Left ventricle myocardium inferior (tissue), 1 donor: Measurements from ENCODE around the gene NUDT13. TPM values are rescaled to one million over a fixed set of nuclear protein-coding genes. Genes with fewer than 3 reads are reported as not detected.
A peak's percentile ranks its signal among the peaks of the same experiment; 100 is the strongest.

Source experiments
- DNase-seq: peaks from one replicate; pipeline ENCODE4 v3.0.0-alpha.2; 2020
- H3K27ac ChIP-seq: fragments of 200-600 bp; replicated peaks from 2 replicates; pipeline ENCODE4 v1.8.0; 2021
- H3K27me3 ChIP-seq: fragments of 200-600 bp; 2 replicates; pipeline ENCODE4 v1.8.0; 2021; ENCODE audit warnings: low read depth
- H3K36me3 ChIP-seq: fragments of 200-600 bp; 2 replicates; pipeline ENCODE4 v1.8.0; 2021
- H3K4me1 ChIP-seq: fragments of 200-600 bp; 2 replicates; pipeline ENCODE4 v1.8.0; 2021
- H3K4me3 ChIP-seq: fragments of 200-600 bp; 2 replicates; pipeline ENCODE4 v1.8.0; 2021; ENCODE audit warnings: mild to moderate bottlenecking, moderate library complexity
- H3K9me3 ChIP-seq: fragments of 200-600 bp; replicated peaks from 2 replicates; pipeline ENCODE4 v1.8.0; 2021
- CTCF ChIP-seq: fragments of 200-600 bp; IDR thresholded peaks from 2 replicates; pipeline ENCODE4 v1.8.0; 2021; ENCODE audit warnings: antibody characterized with exemption, mild to moderate bottlenecking, borderline replicate concordance
- intact Hi-C: fragments of 100-400 bp; cut with micrococcal nuclease; formaldehyde crosslinking; loops from one replicate; pipeline ENCODE4 v1.11.0; 2022
- total RNA-seq: library from RNA; stranded (reverse); fragmentation: NEBNext Ultra II Directional; extraction: Animal tissue kit (Norgen Biotek cat#: 25700); gene quantifications from one replicate; pipeline ENCODE4 v1.2.1, GENCODE V29; 2021
- donor health status: DM: no; HTN: yes; CAD: no; lungs with severe emphysema.

The NUDT13 gene
- total RNA-seq, 1 donor from 2014 or later, result 5.6 TPM

GRCh38 chr10:73166972-73167371 lies 56.7 kb downstream of the NUDT13 start:
- Histone ChIP-seq H3K27me3 (no peaks in the 10 kb centered on the region), H3K27ac (peak overlapping the region; percentile 96)
- TF ChIP-seq CTCF, result no peak

GRCh38 chr10:73167458-73167782 lies 57.2 kb downstream of the NUDT13 start:
- Histone ChIP-seq H3K36me3 (peaks cover 18% of the 10 kb centered on the region), H3K4me3 (peak overlapping the region; percentile 89), H3K9me3 (no peaks in the 10 kb centered on the region), H3K4me1 (peaks cover 60% of the 10 kb centered on the region), H3K27ac (peak overlapping the region; percentile 96), H3K27me3 (no peaks in the 10 kb centered on the region)
- no peak for DNase-seq
- intact Hi-C loops, result no loop called here
- TF ChIP-seq CTCF, result no peak

More at GRCh38 chr10:73166972-73167371, 56.7 kb downstream of the NUDT13 start:
- peaks cover 22% of the 10 kb centered on the region for H3K36me3 ChIP-seq
- no peaks in the 10 kb centered on the region for H3K9me3 ChIP-seq
- intact Hi-C loops, result no loop called here
- peaks cover 65% of the 10 kb centered on the region for H3K4me1 ChIP-seq
- H3K4me3 ChIP-seq, result peak overlapping the region; percentile 89
- no peak for DNase-seq

GRCh38 chr10:73167783-73168464 lies 57.7 kb downstream of the NUDT13 start, which contains the start of the genes ECD and FAM149B1:
Gene ECD (minus strand): TSS chr10:73168008. CDS start chr10:73163937, 4,071 bp downstream.
Gene FAM149B1 (plus strand): TSS chr10:73168119. CDS start chr10:73168340, 221 bp downstream.
- peak; percentile 94 for DNase-seq
- TF ChIP-seq CTCF, result peak; percentile 21
- H3K27ac ChIP-seq, result peak within 1 kb of the TSS; percentile 96
- H3K4me3 ChIP-seq, result peak within 1 kb of the TSS; percentile 89
- H3K9me3 ChIP-seq, result no peaks in the 10 kb centered on the region
- no peaks in the 10 kb centered on the region for H3K27me3 ChIP-seq
- peaks cover 12% of the 10 kb centered on the region for H3K36me3 ChIP-seq
- intact Hi-C loops, result no loop called here
- H3K4me1 ChIP-seq, result peaks cover 55% of the 10 kb centered on the region

GRCh38 chr10:73168465-73168803 lies 58.2 kb downstream of the NUDT13 start:
- no peaks in the 10 kb centered on the region for H3K27me3 ChIP-seq
- no peak for DNase-seq
- no peaks in the 10 kb centered on the region for H3K9me3 ChIP-seq
- peaks cover 52% of the 10 kb centered on the region for H3K4me1 ChIP-seq
- TF ChIP-seq CTCF, result no peak
- H3K36me3 ChIP-seq, result peaks cover 7% of the 10 kb centered on the region
- intact Hi-C loops, result no loop called here
- H3K27ac ChIP-seq, result peak overlapping the region; percentile 96
- peak overlapping the region; percentile 89 for H3K4me3 ChIP-seq

GRCh38 chr10:73169320-73169719 lies 59.1 kb downstream of the NUDT13 start:
- peaks cover 45% of the 10 kb centered on the region for H3K4me1 ChIP-seq
- no peak overlapping the region for H3K4me3 ChIP-seq
- H3K9me3 ChIP-seq, result no peaks in the 10 kb centered on the region
- H3K27me3 ChIP-seq, result no peaks in the 10 kb centered on the region
- DNase-seq, result no peak
- H3K27ac ChIP-seq, result no peak overlapping the region
- intact Hi-C loops, result no loop called here
- no peak for TF ChIP-seq CTCF
- no peaks in the 10 kb centered on the region for H3K36me3 ChIP-seq
